ENCODE results near the gene PHF13.
"Not testable (repeated sequence)": the region's sequence is repeated elsewhere in the genome, so short reads cannot be mapped to it uniquely, and the experiment has no call there.

PHF13 gene

DNA sequence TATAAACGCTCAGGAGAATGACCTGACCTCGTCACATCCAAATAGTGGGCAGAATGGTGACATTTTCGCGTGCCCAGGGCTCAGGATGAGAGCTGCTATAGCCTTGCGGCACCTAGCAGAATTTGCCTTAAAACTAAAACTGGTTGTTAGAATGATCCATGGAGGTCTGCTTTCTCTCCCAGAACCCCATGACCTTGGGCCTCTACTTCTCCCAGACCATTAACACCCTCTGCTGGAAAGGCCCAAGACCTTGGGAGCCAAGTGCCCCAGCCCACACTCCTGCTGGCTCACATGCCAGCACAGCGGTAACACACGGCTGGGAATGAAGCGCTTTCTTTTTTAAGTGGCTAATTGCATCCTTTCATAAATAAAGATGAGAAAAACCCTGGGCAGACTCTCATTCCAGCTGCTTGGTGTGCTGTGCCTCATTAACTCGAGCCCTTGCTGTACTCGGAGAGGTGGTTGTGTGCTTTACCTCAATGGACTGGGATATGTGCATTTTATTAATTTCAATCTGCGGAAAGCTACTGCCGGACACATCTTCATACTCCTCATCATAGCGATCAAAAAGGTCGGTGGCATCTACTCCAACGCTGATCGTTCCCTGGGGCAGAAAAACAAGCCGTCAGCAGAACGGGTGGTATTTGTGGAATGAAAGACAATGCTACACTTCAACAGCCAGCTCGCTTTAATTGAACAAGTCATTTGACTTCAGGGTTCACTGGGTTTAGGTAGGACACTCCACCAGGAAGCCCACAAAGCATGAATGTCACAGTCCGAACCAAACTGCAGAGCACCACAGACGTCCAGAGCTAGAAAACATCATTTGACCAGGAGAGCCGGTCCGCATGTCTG, 40.1 kb downstream of the PHF13 start:
- H3K4me1 ChIP-seq (ENCODE audit: control insufficient read depth, insufficient read depth, low read length): no peaks in the 10 kb centered on the region
- no peaks in the 10 kb centered on the region for H3K9me3 ChIP-seq (ENCODE audit: control insufficient read depth, insufficient read depth, low read depth, low read length)
- no peaks in the 10 kb centered on the region for H3K27me3 ChIP-seq (ENCODE audit: control insufficient read depth, insufficient read depth, low read length)
- no peak overlapping the region for H3K9ac ChIP-seq (ENCODE audit: low read length)
- peaks cover 62% of the 10 kb centered on the region for H3K36me3 ChIP-seq (ENCODE audit: control insufficient read depth, insufficient read depth, low read length)
- no peak overlapping the region for H3K4me3 ChIP-seq (ENCODE audit: low read depth, low read length)
- no peak overlapping the region for H3K27ac ChIP-seq (ENCODE audit: low read depth, low read length)

DNA sequence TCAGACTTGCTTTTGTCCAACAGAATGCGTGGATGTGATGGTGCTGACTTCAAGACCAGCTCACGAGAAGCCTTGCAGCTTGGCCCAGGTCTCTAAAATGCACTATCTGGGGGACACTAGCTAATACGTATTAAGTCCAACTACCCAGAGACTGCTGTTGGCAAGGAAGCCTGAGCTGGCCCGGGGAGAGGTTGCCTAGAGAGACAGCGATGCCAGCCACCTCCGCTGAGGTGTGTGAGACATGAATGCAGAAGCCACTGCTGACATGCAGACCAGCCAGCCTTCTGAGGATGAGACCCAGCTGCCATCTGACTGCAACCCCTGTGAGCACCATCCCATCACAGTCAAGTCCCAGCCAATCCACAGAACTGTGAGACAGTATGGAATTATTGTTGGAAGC, 43.6 kb downstream of the PHF13 start:
- peaks cover 45% of the 10 kb centered on the region for H3K36me3 ChIP-seq (ENCODE audit: control insufficient read depth, insufficient read depth, low read length)
- H3K4me1 ChIP-seq (ENCODE audit: control insufficient read depth, insufficient read depth, low read length): no peaks in the 10 kb centered on the region
- no peak overlapping the region for H3K27ac ChIP-seq (ENCODE audit: low read depth, low read length)
- no peak overlapping the region for H3K9ac ChIP-seq (ENCODE audit: low read length)
- no peak overlapping the region for H3K4me3 ChIP-seq (ENCODE audit: low read depth, low read length)
- no peaks in the 10 kb centered on the region for H3K27me3 ChIP-seq (ENCODE audit: control insufficient read depth, insufficient read depth, low read length)
- no peaks in the 10 kb centered on the region for H3K9me3 ChIP-seq (ENCODE audit: control insufficient read depth, insufficient read depth, low read depth, low read length)

- H3K27me3 ChIP-seq (ENCODE audit: control insufficient read depth, insufficient read depth, low read length): no peaks in the 10 kb centered on the region
- no peak overlapping the region for H3K4me3 ChIP-seq (ENCODE audit: low read depth, low read length)
- no peaks in the 10 kb centered on the region for H3K9me3 ChIP-seq (ENCODE audit: control insufficient read depth, insufficient read depth, low read depth, low read length)
- no peak overlapping the region for H3K9ac ChIP-seq (ENCODE audit: low read length)
- no peaks in the 10 kb centered on the region for H3K4me1 ChIP-seq (ENCODE audit: control insufficient read depth, insufficient read depth, low read length)
- H3K36me3 ChIP-seq (ENCODE audit: control insufficient read depth, insufficient read depth, low read length): peaks cover 43% of the 10 kb centered on the region
- H3K27ac ChIP-seq (ENCODE audit: low read depth, low read length): no peak overlapping the region
Measured at GRCh38 chr1:6658359-6659060, 45.0 kb downstream of the PHF13 start.

DNA sequence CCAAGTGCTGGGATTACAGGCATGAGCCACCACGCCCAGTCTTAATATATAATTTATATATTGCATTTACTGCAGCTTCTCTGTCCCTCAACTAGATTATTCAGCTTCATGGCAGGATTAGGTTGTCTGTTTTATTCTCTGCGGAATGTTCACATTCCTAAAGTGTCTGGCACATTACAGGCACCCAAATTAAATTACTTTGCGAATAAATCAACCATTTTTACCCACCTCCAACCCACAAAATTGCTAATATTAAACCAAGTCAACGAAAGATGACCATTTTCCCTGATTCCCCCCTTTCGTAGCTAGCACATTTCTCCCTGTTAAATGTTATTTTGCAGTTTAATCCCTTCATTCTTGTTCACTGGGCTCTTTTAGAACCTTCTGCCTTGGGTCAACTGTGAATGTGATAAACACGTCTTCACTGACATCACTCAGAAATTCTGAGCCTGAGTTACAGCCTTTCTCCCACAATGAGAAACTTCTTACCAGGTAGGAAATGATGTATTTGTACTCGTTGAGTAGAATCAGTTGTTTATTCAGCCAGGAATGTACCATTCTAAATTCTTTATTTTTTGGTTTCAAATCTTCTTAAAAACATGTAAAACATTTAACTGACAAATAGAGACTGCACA, 47.0 kb downstream of the PHF13 start:
- no peaks in the 10 kb centered on the region for H3K4me1 ChIP-seq (ENCODE audit: control insufficient read depth, insufficient read depth, low read length)
- no peak overlapping the region for H3K27ac ChIP-seq (ENCODE audit: low read depth, low read length)
- peaks cover 49% of the 10 kb centered on the region for H3K36me3 ChIP-seq (ENCODE audit: control insufficient read depth, insufficient read depth, low read length)
- H3K27me3 ChIP-seq (ENCODE audit: control insufficient read depth, insufficient read depth, low read length): no peaks in the 10 kb centered on the region
- H3K9ac ChIP-seq (ENCODE audit: low read length): no peak overlapping the region
- H3K4me3 ChIP-seq (ENCODE audit: low read depth, low read length): no peak overlapping the region
- H3K9me3 ChIP-seq (ENCODE audit: control insufficient read depth, insufficient read depth, low read depth, low read length): no peaks in the 10 kb centered on the region

- not testable (repeated sequence) for H3K9ac ChIP-seq (ENCODE audit: low read length); H3K27me3 ChIP-seq (ENCODE audit: control insufficient read depth, insufficient read depth, low read length); H3K4me1 ChIP-seq (ENCODE audit: control insufficient read depth, insufficient read depth, low read length); H3K4me3 ChIP-seq (ENCODE audit: low read depth, low read length); H3K27ac ChIP-seq (ENCODE audit: low read depth, low read length); H3K9me3 ChIP-seq (ENCODE audit: control insufficient read depth, insufficient read depth, low read depth, low read length)
- peaks cover 59% of the 10 kb centered on the region for H3K36me3 ChIP-seq (ENCODE audit: control insufficient read depth, insufficient read depth, low read length)
Measured at GRCh38 chr1:6662468-6662867, 48.9 kb downstream of the PHF13 start.

- H3K9me3 ChIP-seq (ENCODE audit: control insufficient read depth, insufficient read depth, low read depth, low read length): no peaks in the 10 kb centered on the region
- H3K9ac ChIP-seq (ENCODE audit: low read length): no peak overlapping the region
- no peaks in the 10 kb centered on the region for H3K4me1 ChIP-seq (ENCODE audit: control insufficient read depth, insufficient read depth, low read length)
- peaks cover 56% of the 10 kb centered on the region for H3K36me3 ChIP-seq (ENCODE audit: control insufficient read depth, insufficient read depth, low read length)
- H3K27me3 ChIP-seq (ENCODE audit: control insufficient read depth, insufficient read depth, low read length): no peaks in the 10 kb centered on the region
- no peak overlapping the region for H3K27ac ChIP-seq (ENCODE audit: low read depth, low read length)
- H3K4me3 ChIP-seq (ENCODE audit: low read depth, low read length): no peak overlapping the region
Measured at GRCh38 chr1:6666696-6667095, 53.2 kb downstream of the PHF13 start.

- Histone ChIP-seq H3K9me3 (ENCODE audit: control insufficient read depth, insufficient read depth, low read depth, low read length) (no peaks in the 10 kb centered on the region), H3K4me1 (ENCODE audit: control insufficient read depth, insufficient read depth, low read length) (no peaks in the 10 kb centered on the region), H3K27ac (ENCODE audit: low read depth, low read length) (no peak overlapping the region), H3K36me3 (ENCODE audit: control insufficient read depth, insufficient read depth, low read length) (peaks cover 58% of the 10 kb centered on the region), H3K4me3 (ENCODE audit: low read depth, low read length) (no peak overlapping the region), H3K27me3 (ENCODE audit: control insufficient read depth, insufficient read depth, low read length) (no peaks in the 10 kb centered on the region), H3K9ac (ENCODE audit: low read length) (no peak overlapping the region)
Measured at GRCh38 chr1:6667139-6667538, 53.6 kb downstream of the PHF13 start.

DNA sequence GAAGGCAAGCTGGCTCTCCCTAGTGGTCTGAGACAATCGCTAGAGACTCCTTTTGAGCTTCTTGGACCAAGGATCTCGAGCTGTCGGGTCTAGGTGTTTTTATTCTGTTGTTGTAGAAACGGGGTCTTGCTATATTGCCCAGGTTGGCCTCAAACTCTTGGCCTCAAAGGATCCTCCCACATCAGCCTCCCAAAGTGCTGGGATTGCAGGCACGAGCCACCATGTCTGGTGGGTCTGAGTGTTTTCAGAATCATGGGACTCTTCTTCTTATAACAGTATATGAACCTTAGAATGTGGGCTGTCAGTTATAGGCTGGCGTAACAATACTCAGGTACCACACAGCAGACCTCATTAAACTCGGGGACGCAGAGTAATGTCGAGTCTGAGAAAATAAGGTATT, 55.0 kb downstream of the PHF13 start:
- H3K9ac ChIP-seq (ENCODE audit: low read length): no peak overlapping the region
- H3K36me3 ChIP-seq (ENCODE audit: control insufficient read depth, insufficient read depth, low read length): peaks cover 58% of the 10 kb centered on the region
- H3K27ac ChIP-seq (ENCODE audit: low read depth, low read length): no peak overlapping the region
- H3K4me1 ChIP-seq (ENCODE audit: control insufficient read depth, insufficient read depth, low read length): no peaks in the 10 kb centered on the region
- no peak overlapping the region for H3K4me3 ChIP-seq (ENCODE audit: low read depth, low read length)
- no peaks in the 10 kb centered on the region for H3K9me3 ChIP-seq (ENCODE audit: control insufficient read depth, insufficient read depth, low read depth, low read length)
- no peaks in the 10 kb centered on the region for H3K27me3 ChIP-seq (ENCODE audit: control insufficient read depth, insufficient read depth, low read length)

DNA sequence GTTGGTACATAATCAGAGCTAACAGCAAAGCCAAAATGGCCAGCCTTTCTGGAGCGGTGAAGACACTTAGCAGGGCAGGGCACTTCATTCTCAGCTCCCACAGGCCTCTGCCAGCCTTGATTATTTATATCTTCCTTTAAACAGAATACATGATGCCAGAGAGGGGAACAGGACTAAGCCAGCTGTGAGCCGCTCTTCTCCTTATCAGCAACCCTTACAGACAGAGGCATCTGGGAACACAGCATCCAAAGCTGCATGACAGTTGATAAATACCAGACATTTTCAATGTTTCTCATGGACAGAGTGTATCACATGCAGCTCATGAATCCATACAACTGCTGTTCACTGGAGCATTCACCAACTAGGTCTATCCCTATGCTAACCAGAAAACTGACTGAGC, 59.0 kb downstream of the PHF13 start:
- Histone ChIP-seq H3K27ac (ENCODE audit: low read depth, low read length) (no peak overlapping the region), H3K36me3 (ENCODE audit: control insufficient read depth, insufficient read depth, low read length) (peaks cover 59% of the 10 kb centered on the region), H3K4me1 (ENCODE audit: control insufficient read depth, insufficient read depth, low read length) (no peaks in the 10 kb centered on the region), H3K27me3 (ENCODE audit: control insufficient read depth, insufficient read depth, low read length) (no peaks in the 10 kb centered on the region), H3K9ac (ENCODE audit: low read length) (no peak overlapping the region), H3K4me3 (ENCODE audit: low read depth, low read length) (no peak overlapping the region), H3K9me3 (ENCODE audit: control insufficient read depth, insufficient read depth, low read depth, low read length) (no peaks in the 10 kb centered on the region)

All from HUES6 (cell line).